Heart left ventricle (tissue), 13 donors: ENCODE measurements around the gene GALNTL6.

Source experiments
- POLR2A ChIP-seq, 2 donors: fragments of 450-650 bp; IDR thresholded peaks; one replicate each; pipeline ENCODE4 v1.6.1; 2017; ENCODE audit warnings: antibody characterized with exemption in 2 of 2, mild to moderate bottlenecking in 2 of 2, moderate library complexity in 2 of 2
- TF ChIP-seq, protein P1 (sequence below), 12 donors: fragments of 200-600 bp; sonication (generic) in 4 of 12; IDR thresholded peaks; one replicate each; pipeline versions ENCODE4 v1.5.0 to v1.8.0; 2018 to 2022; ENCODE audit warnings: antibody characterized with exemption in 12 of 12, mild to moderate bottlenecking in 5 of 12
- donor health status: ischemic (EF 13 %, LVEDD 7.1; RV severe dilation, severe dysfunction).
- donor health status: DM: no; HTN: yes; CAD: no.
- donor health status: DM: no; HTN: no; CAD: no.
- donor health status: ischemic (EF 25% LVEDD 6.9; RV normal size, moderate dysfunction).
- donor health status: ischemic (EF 25% LVEDD 5.7; RV mildly dilated, moderate dysfunction).
- donor health status: ischemic (EF 35%, LVEDD 5.7; RV mildly dilated, moderate dysfunction).
- donor health status: nonischemic (EF 11% LVEDD 7.7; RV severe dilation, severe dysfunction).
- donor health status: DM: yes; HTN: yes; CAD: no.
- donor health status: PGD.
- donor health status: ischemic (EF 29% LVEDD 5.4; RV normal size, mild dysfunction).
- donor health status: nonischemic (EF 23%, LVEDD 6.1; RV moderate dilation, normal function).

DNA sequence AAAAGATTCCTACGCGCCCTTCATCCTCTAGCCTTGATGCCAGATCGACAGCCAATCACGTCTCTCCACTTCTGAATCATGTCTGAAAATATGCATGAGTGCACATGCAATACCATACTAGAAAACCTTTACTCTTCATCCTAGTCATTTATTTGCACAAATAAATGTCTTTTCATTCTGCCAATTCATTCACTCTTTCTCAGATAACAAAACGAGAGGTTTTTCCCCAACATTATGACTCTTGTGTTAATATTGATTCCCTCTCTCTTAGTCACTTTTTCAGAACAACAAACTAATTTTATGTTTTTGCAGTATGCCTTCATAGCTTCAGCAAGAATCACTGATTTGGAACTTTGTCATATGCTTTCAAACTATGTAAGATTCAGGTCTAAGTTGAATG, 806.0 kb downstream of the GALNTL6 start:
- TF ChIP-seq POLR2A (IDR thresholded peaks at IDR 0.05), result no peak
- TF ChIP-seq, protein P1, sequence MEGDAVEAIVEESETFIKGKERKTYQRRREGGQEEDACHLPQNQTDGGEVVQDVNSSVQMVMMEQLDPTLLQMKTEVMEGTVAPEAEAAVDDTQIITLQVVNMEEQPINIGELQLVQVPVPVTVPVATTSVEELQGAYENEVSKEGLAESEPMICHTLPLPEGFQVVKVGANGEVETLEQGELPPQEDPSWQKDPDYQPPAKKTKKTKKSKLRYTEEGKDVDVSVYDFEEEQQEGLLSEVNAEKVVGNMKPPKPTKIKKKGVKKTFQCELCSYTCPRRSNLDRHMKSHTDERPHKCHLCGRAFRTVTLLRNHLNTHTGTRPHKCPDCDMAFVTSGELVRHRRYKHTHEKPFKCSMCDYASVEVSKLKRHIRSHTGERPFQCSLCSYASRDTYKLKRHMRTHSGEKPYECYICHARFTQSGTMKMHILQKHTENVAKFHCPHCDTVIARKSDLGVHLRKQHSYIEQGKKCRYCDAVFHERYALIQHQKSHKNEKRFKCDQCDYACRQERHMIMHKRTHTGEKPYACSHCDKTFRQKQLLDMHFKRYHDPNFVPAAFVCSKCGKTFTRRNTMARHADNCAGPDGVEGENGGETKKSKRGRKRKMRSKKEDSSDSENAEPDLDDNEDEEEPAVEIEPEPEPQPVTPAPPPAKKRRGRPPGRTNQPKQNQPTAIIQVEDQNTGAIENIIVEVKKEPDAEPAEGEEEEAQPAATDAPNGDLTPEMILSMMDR (IDR thresholded peaks at IDR 0.05), result no peak
